NCI-H69 (cell line): ENCODE results near the gene CHD5.
"Not testable (repeated sequence)": the region's sequence is repeated elsewhere in the genome, so short reads cannot be mapped to it uniquely, and the experiment has no call there.

Experiments
- DNase-seq: peaks from one replicate; lab custom pipeline; 2025; lab: John Stamatoyannopoulos, UW

The CHD5 gene

DNA sequence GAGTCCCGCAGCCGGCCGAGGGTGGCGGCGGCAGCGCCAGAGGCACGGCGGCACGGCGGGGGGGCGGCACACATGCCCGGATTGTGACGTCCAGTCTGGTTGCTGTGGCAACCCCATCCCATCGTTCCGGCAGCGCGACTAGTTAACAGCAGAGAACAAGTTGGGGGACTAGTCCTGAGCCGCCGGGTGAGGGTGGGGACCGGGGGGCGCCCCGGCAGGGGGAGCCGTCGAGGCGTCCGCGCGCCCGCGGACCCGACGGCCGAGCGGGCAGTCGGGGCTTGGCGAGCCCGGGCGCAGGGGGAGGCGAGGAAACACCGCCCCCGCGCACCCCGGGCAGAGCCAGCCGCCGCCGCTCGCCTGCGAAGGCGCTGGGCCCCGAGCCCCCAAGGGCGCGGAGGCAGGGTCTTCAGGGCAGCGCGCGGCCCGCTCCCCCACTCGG is at the start of gene CHD5:
CHD5 (minus strand) TSS at position 54 of the 439 bp plus-strand sequence. CDS start 298 bp downstream, outside the sequence.
- DNase-seq, result peak; percentile 66

DNA sequence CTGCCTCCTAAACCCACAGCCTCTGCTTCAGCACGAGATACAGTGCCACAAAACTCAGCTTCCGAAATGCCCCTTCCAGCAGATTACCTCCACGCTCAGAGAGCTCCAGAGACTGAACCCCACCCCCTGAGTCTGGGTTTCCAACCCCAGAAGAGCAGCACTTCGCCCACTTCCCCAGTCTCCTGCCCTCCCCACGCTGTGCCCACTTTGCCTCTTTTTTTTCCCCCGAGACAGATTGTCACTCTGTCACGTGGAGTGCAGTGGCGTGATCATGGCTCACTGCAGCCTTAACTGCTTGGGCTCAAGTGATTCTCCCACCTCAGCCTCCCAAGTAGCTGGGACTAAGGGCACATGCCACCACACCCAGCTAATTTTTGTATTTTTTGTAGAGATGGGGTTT is 45.5 kb upstream of the CHD5 start:
- no peak for DNase-seq

DNA sequence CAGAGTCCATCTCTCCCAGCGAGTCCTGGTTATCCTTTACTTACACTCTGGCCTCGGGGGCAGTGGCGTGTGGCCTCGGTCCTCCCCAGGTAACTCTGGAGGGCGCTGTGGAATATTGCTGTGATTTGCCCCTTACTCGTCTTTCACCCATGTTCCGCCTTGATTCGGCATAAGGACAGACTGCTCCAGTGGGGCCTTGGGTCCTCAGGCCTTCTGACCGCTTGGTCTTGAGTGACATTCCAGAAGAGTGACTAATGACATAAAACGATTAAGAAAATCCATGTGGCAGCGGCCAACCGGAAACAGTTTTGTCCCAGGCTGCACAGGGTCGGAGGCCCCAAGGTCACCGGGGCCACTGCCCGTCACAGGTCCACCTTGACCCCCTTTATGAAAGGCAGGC is 44.6 kb upstream of the CHD5 start:
- DNase-seq, result no peak

- DNase-seq, result no peak
Measured at GRCh38 chr1:6223617-6224016, 43.5 kb upstream of the CHD5 start.

- DNase-seq, result no peak
Measured at GRCh38 chr1:6222636-6223035, 42.5 kb upstream of the CHD5 start.

GRCh38 chr1:6221210-6221784 is 41.2 kb upstream of the CHD5 start:
- DNase-seq, result no peak

DNA sequence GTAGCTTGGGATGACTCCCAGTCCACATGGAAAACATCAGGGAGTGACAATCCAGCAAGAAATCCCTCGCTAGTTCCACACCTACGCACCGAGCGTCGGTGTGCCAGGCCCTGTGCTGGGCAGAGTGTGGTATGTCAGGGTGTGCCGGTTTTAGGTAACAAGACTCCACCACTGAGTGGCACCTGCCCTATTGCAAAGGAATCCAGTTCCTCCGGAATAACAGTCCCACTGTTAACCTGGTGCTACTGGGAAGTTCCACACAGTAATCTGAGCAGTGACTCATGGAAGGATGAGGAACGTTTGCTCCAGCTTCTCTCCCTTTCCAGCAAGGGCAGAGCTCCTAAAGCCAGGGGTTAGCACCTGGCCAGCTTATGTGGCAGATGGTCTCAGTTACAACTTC is 40.1 kb upstream of the CHD5 start:
- no peak for DNase-seq

- DNase-seq, result not testable (repeated sequence)
Measured at GRCh38 chr1:6219641-6220040, 39.5 kb upstream of the CHD5 start.

GRCh38 chr1:6218375-6219164 is 38.4 kb upstream of the CHD5 start:
- DNase-seq, result no peak

GRCh38 chr1:6212193-6212959 is 32.3 kb upstream of the CHD5 start:
- no peak for DNase-seq

GRCh38 chr1:6211731-6212130 is 31.6 kb upstream of the CHD5 start:
- DNase-seq, result no peak

- no peak for DNase-seq
Measured at GRCh38 chr1:6210591-6211355, 30.7 kb upstream of the CHD5 start.

- DNase-seq, result no peak
Measured at GRCh38 chr1:6209661-6210580, 29.8 kb upstream of the CHD5 start.

DNA sequence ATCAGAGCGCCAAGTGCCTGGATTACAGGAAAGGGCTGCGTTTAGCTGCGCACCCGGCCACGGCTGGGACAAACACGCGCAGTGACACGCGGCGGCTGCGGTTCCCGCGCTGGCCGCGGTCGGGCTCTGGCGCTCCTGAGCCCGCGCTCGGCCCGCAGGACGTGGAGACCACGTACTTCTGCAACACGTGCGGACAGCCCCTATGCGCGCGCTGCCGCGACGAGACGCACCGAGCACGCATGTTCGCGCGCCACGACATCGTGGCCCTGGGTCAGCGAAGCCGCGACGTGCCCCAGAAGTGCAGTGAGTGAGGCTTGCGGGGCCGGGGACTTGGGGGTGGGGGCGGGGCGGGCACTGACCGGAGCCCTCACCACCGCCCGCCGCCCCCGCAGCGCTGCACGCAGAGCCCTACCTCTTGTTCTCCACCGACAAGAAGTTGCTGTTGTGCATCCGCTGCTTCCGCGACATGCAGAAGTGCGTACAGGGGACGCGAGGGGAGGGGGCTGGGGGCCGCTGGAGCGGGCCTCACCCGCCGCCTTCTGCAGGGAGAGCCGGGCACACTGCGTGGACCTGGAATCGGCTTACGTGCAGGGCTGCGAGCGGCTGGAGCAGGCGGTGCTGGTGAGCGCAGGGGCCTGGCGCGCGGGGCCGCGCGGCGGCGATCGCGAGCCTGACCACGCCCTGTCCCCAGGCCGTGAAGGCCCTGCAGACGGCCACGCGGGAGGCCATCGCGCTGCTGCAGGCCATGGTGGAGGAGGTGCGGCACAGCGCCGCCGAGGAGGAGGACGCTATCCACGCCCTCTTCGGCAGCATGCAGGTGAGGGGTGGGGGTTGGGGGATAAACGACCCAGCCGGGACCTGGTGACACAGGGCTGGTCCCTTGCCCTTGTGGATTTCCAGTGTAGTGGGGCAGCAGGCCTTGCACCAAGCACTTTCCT is 28.9 kb upstream of the CHD5 start:
- DNase-seq, result peak; percentile 80

GRCh38 chr1:6207921-6208320 is 27.8 kb upstream of the CHD5 start:
- DNase-seq, result no peak

GRCh38 chr1:6207075-6207885 is 27.2 kb upstream of the CHD5 start:
- no peak for DNase-seq

DNA sequence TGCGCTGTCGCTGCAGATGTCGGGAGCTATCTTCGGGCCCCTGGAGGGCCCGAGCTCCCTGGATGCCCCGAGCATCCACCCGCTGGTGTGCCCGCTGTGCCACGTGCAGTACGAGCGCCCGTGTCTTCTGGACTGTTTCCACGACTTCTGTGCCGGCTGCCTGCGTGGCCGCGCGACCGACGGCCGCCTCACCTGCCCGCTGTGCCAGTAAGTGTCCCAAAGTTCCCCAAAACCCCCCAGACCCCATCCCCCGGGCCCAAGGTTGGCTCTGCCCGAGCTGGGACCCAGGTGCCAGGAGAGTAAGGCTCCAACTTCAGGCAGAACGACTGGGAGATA is 26.4 kb upstream of the CHD5 start:
- DNase-seq, result no peak

DNA sequence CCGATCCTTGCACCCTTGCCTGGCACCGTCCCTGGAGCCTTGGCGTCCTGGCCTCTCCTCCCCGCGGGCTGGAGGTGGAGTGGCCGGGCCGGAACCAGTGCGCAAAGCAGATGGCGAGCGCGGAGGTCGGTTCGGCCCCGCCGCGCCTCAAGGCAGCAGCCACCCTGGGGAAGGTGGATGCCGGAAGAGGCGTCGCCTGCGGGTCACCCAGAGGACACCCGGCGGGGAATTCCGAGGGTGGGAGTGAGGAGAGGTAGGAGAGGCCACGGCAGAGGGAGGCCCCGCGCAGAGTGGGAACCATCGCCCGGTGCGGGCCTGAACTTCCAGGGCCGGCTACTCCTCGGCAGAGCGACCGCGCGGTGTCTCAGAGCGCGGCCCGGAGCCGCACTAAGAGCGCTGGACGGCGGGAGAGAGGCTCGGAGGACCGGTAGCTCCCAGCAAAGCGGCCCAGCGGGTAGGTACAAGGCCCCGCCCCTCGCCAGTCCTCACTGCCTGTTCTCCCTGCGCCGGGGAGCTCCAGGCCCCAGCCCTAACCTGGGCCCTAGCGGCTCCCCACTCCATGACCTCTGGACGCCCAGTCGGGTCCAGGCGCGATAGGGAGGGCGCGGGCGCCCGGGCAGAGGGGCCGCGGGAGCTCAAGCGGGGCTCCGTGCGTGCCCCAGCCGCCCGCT is 25.9 kb upstream of the CHD5 start, which contains the start of gene RNF207:
RNF207 (plus strand) TSS at position 271 of the 671 bp plus-strand sequence. CDS start 417 bp downstream, outside the sequence.
- DNase-seq, result peak; percentile 80
